Stimulated activated CD8-positive, alpha-beta memory T cell treated with anti-CD3 and anti-CD28 coated beads, Interleukin-4, amount 100 ng/mL, for 48 hours (primary cell): ENCODE results near the gene SUSD3.
"Not testable (repeated sequence)": the region's sequence is repeated elsewhere in the genome, so short reads cannot be mapped to it uniquely, and the experiment has no call there.

ENCODE experiments used
- DNase-seq: peaks from one replicate; pipeline ENCODE4 v3.0.0-alpha.2; 2020

The SUSD3 gene

GRCh38 chr9:93094658-93095204 lies 36.2 kb downstream of the SUSD3 start:
- DNase-seq: no peak

- peak; percentile 100 for DNase-seq
These were observed 37.0 kb downstream of the SUSD3 start for GRCh38 chr9:93095205-93096130.

GRCh38 chr9:93096131-93096802 lies 37.8 kb downstream of the SUSD3 start, which contains the start of gene CARD19:
Gene CARD19, plus strand, starts transcription at chr9:93096217. Its CDS starts 129 bp downstream, at chr9:93096346.
- peak; percentile 67 for DNase-seq

- DNase-seq: no peak
These were observed 38.4 kb downstream of the SUSD3 start for GRCh38 chr9:93096811-93097382.

- DNase-seq: no peak
These were observed 39.2 kb downstream of the SUSD3 start for GRCh38 chr9:93097511-93098201.

- peak; percentile 80 for DNase-seq
These were observed 39.9 kb downstream of the SUSD3 start for GRCh38 chr9:93098236-93098946.

- DNase-seq: no peak
These were observed 41.2 kb downstream of the SUSD3 start for GRCh38 chr9:93099551-93100275.

GRCh38 chr9:93100276-93100636 lies 41.8 kb downstream of the SUSD3 start:
- no peak for DNase-seq

- DNase-seq: not testable (repeated sequence)
These were observed 42.6 kb downstream of the SUSD3 start for GRCh38 chr9:93101086-93101485.

GRCh38 chr9:93105620-93106019 lies 47.1 kb downstream of the SUSD3 start:
- DNase-seq: no peak

GRCh38 chr9:93107151-93107824 lies 48.8 kb downstream of the SUSD3 start:
- DNase-seq: no peak

GRCh38 chr9:93107825-93108161 lies 49.3 kb downstream of the SUSD3 start:
- no peak for DNase-seq

GRCh38 chr9:93108291-93109041 lies 50.0 kb downstream of the SUSD3 start:
- DNase-seq: peak; percentile 74

- DNase-seq: no peak
These were observed 51.9 kb downstream of the SUSD3 start for GRCh38 chr9:93110311-93110855.

- DNase-seq: no peak
These were observed 52.5 kb downstream of the SUSD3 start for GRCh38 chr9:93111001-93111370.

- DNase-seq: peak; percentile 62
These were observed 53.0 kb downstream of the SUSD3 start for GRCh38 chr9:93111371-93112115.

- DNase-seq: no peak
These were observed 53.8 kb downstream of the SUSD3 start for GRCh38 chr9:93112116-93112863.

GRCh38 chr9:93112864-93113389 lies 54.4 kb downstream of the SUSD3 start:
- no peak for DNase-seq
